Brain pericyte (primary cell): Measurements from ENCODE around the gene NDUFAF2.
"Not testable (repeated sequence)": the region's sequence is repeated elsewhere in the genome, so short reads cannot be mapped to it uniquely, and the experiment has no call there.

Experiments
- DNase-seq: peaks from one replicate; pipeline ENCODE4 v3.0.0-alpha.2; 2012; ENCODE audit warnings: low read depth, low spot score

The NDUFAF2 gene, protein sequence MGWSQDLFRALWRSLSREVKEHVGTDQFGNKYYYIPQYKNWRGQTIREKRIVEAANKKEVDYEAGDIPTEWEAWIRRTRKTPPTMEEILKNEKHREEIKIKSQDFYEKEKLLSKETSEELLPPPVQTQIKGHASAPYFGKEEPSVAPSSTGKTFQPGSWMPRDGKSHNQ

GRCh38 chr5:60944904-60945812 is at the start of gene NDUFAF2, which contains the start of gene ERCC8:
TSS of gene NDUFAF2 (plus strand) at chr5:60945205. CDS start at chr5:60945256, 51 bp downstream.
TSS of gene ERCC8 (minus strand) at chr5:60945070. CDS start at chr5:60945008, 62 bp downstream.
- peak; percentile 66 for DNase-seq

- no peak for DNase-seq
Observed at GRCh38 chr5:60896991-60897390, 48.0 kb upstream of the NDUFAF2 start.

GRCh38 chr5:60903356-60903755 is 41.6 kb upstream of the NDUFAF2 start:
- no peak for DNase-seq

DNA sequence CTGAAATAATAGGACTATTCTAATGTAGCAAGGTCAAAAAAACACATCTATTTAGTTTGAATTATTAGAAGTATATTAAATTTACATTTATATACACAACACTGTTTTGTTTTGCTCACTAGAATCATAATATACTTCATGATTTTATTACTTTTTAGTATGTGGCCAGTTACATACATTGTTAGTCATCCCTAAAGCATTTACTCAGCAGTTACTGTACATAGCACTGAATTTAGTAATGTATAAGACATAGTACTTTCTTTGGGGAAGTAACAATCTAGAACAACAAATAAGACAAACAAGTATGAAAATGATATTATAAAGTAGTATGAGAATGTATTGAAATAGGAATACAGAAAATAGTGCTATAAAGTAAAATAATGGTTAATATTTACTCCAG is 28.4 kb upstream of the NDUFAF2 start:
- DNase-seq: no peak

- DNase-seq: no peak
Observed at GRCh38 chr5:60918466-60918865, 26.5 kb upstream of the NDUFAF2 start.

GRCh38 chr5:60927450-60927849 is 17.6 kb upstream of the NDUFAF2 start:
- no peak for DNase-seq

DNA sequence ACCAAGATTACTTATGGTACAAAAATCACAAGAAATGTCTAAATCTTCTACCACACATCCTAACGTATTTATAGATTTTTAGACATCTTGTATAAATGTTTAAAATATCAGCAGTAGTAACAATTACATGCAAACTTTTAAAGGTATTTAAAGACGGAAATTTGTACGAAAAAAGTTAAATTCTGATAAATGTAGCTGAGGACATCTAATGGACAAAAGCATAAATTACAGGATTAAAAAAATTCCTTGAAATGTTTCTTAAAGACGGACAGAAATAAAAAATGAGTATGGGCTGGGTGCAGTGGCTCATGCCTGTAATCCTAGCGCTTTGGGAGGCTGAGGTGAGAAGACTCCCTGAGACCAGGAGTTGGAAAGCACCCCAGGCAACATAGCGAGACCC is 16.0 kb upstream of the NDUFAF2 start:
- DNase-seq: no peak

- no peak for DNase-seq
Observed at GRCh38 chr5:60943624-60944023, 1.4 kb upstream of the NDUFAF2 start.

GRCh38 chr5:60945813-60946187 is 795 bp downstream of the NDUFAF2 start:
- DNase-seq: no peak

DNA sequence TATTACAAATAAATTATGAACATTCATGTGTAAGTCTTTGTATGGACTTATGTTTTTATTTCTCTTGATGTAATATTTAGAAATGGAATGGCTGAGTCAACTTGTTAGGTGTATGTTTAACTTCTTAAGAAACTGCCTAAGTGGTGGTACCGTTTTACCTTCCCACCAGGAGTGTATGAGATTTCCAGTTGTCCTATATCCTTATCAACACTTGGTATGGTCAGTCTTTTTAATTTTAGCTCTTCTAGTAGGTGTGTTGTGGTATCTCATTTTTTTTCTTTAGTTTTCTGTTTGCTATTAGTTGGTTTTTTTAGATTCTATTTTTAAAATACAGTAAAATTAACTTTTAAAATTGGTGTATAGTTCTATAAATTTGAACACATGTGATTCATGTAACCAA is 3.7 kb downstream of the NDUFAF2 start:
- DNase-seq: no peak

- no peak for DNase-seq
Observed at GRCh38 chr5:60955239-60955638, 10.2 kb downstream of the NDUFAF2 start.

- DNase-seq: no peak
Observed at GRCh38 chr5:60958088-60958487, 13.1 kb downstream of the NDUFAF2 start.

DNA sequence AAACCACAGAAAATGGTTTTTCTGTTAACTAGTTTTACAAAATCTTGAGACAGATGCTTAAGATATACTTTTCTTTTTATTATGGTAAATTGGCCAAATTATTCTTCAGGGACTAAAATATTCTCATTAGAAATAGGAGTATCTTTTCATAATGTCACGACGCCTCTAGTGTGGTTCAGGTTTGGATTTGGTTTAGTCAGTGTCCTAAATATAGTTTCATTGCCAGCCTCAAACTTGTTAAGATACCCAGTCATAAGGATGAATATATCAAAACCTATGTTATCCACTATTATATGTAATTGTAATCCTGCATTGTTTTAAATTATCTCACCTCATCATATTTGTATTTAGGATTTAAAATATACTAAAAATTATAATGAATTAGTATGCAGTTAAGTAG is 13.7 kb downstream of the NDUFAF2 start:
- no peak for DNase-seq

GRCh38 chr5:60959156-60959555 is 14.2 kb downstream of the NDUFAF2 start:
- DNase-seq: no peak

- DNase-seq: no peak
Observed at GRCh38 chr5:60960591-60960990, 15.6 kb downstream of the NDUFAF2 start.

DNA sequence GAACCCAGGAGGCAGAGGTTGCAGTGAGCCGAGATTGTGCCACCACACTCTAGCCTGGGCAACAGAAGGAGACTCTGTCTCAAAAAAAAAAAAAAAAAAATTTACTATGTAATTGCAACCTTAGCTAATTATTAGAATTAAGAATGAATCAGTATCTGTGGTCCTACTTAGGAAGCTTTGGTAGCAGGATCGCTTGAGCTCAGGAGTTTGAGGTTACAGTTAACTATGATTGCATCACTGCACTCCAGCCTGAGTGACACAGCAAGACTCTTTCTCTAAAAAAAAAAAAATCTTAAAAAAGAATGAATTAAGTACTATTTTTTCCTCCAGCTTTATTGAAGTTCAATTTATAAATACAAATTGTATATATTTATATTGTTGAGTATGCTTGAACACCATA is 16.7 kb downstream of the NDUFAF2 start:
- no peak for DNase-seq

DNA sequence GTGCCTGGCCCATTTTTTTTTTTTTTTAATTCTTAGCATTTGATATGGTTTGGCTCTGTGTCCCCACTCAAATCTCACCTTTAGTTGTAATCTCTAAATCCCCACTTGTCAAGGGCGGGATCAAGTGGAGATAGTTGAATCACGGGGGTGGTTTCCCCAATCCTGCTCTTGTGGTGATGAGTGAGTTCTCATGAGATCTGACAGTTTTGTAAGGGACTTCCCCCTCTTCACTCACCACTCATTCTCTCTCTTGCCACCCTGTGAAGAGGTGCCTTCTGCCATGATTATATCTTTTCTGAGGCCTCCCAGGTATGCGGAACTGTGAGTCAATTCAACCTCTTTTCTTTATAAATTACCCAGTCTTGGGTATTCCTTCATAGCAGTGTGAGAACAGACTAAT is 27.2 kb downstream of the NDUFAF2 start:
- DNase-seq: no peak

DNA sequence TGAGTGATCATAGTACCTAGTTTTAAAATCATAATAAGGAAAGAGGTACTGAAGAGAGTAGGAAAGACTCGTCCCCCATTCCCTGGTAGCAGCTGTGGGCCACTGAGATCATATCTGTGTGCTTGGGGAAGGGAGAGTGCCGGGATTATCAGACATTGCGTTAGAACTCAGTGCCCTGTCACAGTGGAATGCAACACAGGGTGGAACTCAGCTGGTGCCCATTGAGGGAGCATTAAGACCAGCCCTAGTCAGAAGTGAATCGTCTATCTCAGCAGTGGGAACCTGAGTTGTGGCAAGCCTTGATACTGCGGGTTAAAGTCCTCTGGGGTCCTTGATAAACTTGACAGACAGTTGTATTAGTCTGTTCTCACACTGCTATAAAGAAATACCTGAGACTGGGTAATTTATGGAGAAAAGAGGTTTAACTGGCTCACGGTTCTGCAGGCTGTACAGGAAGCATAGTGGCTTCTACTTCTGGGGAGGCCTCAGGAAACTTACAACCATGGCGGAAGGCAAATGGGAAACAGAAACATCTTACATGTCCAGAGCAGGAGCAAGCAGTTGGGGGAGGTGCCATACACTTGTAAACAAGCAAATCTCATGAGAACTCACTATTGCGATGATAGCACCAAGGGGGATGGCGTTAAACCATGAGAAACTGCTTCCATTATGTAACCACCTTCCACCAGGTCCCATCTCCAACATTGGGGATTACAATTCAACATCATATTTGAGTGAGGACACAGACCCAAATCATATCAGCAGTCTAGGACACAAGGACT is 33.1 kb downstream of the NDUFAF2 start:
- DNase-seq: no peak

- DNase-seq: no peak
Observed at GRCh38 chr5:60978968-60979367, 34.0 kb downstream of the NDUFAF2 start.

GRCh38 chr5:60980511-60980910 is 35.5 kb downstream of the NDUFAF2 start:
- DNase-seq: no peak

DNA sequence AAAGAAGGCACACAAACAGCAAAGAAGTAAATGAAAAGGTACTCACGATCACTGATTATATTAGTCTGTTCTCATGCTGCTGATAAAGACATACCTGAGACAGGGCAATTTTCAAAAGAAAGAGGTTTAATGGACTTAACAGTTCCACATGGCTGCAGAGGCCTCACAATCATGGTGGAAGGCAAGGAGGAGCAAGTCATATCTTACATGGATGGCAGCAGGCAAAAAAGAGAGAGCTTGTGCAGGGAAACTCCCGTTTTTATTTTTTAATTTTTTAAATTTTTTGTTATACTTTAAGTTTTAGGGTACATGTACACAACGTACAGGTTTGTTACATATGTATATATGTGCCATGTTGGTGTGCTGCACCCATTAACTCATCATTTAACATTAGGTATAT is 37.1 kb downstream of the NDUFAF2 start:
- not testable (repeated sequence) for DNase-seq

DNA sequence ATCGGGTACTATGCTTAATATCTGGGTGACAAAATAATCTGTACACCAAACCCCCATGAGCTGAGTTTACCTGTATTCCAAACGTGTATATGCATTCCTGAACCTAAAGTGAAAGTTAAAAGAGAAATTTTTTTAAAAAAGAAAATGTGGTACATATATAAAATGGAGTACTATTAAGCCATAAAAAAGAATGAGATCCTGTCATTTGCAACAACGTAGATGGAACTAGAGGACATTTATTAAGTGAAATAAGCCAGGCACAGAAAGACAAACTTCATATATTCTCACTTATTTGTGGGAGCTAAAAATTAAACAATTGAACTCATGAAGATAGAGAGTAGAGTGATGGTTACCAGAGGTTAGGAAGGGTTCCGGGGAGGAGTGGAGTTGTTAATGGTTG is 44.8 kb downstream of the NDUFAF2 start:
- DNase-seq: no peak
